Measurements from ENCODE around the gene PAPOLG.
A peak's percentile ranks its signal among the peaks of the same experiment; 100 is the strongest.
"Not testable (repeated sequence)": the region's sequence is repeated elsewhere in the genome, so short reads cannot be mapped to it uniquely, and the experiment has no call there.

Gene PAPOLG

DNA sequence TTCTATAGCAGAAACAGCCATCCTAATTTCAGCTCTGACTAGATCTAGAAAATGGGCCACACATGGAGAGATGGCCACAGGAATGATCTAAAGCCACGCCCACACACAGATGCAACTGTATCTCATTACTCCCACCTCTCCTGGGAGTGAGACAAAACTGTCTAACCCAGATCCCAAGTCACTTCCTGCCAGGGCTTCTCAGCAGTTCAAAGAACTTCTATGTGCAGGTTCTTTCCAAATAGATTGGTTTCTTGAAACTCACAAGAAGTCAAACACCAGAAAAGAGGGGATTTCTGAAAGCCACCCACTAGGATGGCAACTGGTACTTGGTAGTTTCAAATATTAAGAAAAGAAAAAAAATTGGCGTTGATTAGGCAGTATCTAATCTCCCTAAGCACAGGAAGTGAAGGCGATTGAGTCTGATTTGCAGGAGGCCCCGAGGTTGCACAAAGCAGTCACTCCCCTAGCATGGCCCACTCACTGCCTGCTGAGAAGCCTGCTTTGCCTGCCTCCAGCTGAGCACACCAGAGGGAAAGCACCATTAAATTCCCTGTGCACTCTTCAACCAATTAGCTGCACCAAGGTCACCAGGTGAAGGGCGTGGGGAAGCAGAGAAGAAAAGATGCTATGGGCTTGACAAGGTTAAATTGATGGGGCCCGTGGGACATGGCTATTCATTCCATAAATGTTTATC is 51.1 kb downstream of the PAPOLG start:
- Mint-ChIP-seq H3K4me1 (peaks cover 55% of the 10 kb centered on the region), H3K27ac (peak overlapping the region; percentile 93), H3K27me3 (no peaks in the 10 kb centered on the region), H3K4me3 (peak overlapping the region; percentile 53), H3K9me3 (no peaks in the 10 kb centered on the region), H3K36me3 (peaks cover 2% of the 10 kb centered on the region)

DNA sequence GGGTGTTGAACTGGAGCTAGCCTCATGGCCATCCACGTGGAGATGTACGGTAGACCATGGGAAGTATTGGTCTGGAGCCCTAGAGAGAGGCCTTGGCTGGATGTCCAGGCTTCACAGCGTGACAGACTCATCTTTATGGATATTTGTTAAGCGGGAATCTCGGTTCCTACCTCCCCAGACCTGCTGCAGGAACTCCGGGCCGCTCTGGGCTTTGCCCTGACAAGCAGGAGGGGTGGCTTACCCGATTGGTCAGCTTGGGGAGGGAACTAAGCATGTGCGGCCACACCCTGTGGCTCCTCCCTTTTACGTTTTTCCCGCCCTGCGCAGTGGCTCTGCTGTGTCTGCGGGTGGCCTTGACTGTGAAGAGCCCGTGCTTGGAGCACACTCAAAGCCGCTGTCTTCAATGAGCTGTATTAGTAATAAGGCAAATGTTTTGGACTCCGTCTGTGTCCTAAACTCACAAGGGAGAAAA is 52.3 kb downstream of the PAPOLG start:
- no peak overlapping the region for H3K4me3 Mint-ChIP-seq
- no peak overlapping the region for H3K27ac Mint-ChIP-seq
- peaks cover 55% of the 10 kb centered on the region for H3K4me1 Mint-ChIP-seq
- no peaks in the 10 kb centered on the region for H3K27me3 Mint-ChIP-seq
- H3K9me3 Mint-ChIP-seq: no peaks in the 10 kb centered on the region
- peaks cover 2% of the 10 kb centered on the region for H3K36me3 Mint-ChIP-seq

- H3K9me3 Mint-ChIP-seq: no peaks in the 10 kb centered on the region
- no peaks in the 10 kb centered on the region for H3K36me3 Mint-ChIP-seq
- H3K27me3 Mint-ChIP-seq: no peaks in the 10 kb centered on the region
- no peak overlapping the region for H3K4me3 Mint-ChIP-seq
- H3K27ac Mint-ChIP-seq: no peak overlapping the region
- peaks cover 39% of the 10 kb centered on the region for H3K4me1 Mint-ChIP-seq
Measured at GRCh38 chr2:60811491-60812375, 55.7 kb downstream of the PAPOLG start.

GRCh38 chr2:60817191-60817590 is 61.1 kb downstream of the PAPOLG start:
- H3K36me3 Mint-ChIP-seq, H3K27me3 Mint-ChIP-seq, H3K4me3 Mint-ChIP-seq, H3K27ac Mint-ChIP-seq, H3K9me3 Mint-ChIP-seq: not testable (repeated sequence)
- H3K4me1 Mint-ChIP-seq: peaks cover 56% of the 10 kb centered on the region

DNA sequence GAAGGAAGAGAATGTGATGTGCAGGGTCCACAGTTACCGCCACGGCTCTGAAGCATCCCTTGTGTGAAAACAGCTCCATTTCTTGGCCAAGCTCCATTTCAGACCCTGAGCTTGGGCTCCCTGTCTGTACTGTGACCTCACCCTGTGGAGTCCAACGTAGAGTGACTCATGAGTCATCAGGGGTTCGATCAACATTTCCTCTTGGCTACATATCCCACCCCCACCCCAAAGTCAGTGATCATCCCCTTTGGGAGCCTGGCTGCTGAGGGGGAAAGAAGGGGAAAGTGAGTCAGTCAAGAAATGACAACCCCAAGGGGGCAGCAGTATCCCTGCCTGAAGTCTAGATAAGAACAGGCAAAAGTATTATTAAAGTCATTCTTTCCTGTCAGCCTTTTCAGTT is 62.2 kb downstream of the PAPOLG start:
- Mint-ChIP-seq H3K4me3 (peak overlapping the region; percentile 77), H3K9me3 (peaks cover 8% of the 10 kb centered on the region), H3K27ac (peak overlapping the region; percentile 95), H3K4me1 (peaks cover 56% of the 10 kb centered on the region), H3K36me3 (no peaks in the 10 kb centered on the region), H3K27me3 (no peaks in the 10 kb centered on the region)

DNA sequence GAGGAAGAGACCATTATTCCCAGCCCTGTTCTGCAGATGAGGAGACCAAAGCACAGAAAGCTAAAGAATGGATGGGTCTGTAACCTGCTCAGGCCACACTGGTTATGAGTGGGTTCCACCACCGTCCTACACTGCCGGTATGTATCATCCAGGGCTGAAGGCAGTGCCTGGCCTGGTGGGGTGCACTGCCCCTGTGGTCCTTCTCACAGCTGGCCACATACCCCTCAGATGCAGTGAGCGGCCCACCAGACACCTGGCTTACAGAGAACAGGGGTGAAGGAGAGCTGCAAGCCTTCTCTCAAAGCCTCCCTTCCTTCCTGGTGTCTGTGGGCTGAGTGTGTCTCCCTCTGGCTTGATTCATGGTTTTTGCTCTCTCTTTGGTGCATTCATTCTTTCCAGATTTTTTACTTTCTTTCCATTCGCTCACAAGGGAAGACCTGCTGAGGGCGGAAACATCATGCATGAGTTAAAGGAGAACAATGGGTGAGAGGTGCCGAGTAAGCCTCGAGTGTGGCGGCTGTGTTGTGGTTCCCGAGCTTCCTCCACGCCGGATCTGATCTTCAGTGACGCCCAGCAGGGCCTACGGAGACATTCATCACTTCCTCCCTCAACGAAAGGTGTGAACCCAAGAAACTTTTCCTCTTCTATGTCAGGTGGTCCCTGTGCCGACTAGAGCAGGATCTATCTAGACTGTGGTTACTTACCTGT is 63.2 kb downstream of the PAPOLG start:
- Mint-ChIP-seq H3K4me1 (peaks cover 56% of the 10 kb centered on the region), H3K27ac (peak overlapping the region; percentile 95), H3K9me3 (peaks cover 8% of the 10 kb centered on the region)

DNA sequence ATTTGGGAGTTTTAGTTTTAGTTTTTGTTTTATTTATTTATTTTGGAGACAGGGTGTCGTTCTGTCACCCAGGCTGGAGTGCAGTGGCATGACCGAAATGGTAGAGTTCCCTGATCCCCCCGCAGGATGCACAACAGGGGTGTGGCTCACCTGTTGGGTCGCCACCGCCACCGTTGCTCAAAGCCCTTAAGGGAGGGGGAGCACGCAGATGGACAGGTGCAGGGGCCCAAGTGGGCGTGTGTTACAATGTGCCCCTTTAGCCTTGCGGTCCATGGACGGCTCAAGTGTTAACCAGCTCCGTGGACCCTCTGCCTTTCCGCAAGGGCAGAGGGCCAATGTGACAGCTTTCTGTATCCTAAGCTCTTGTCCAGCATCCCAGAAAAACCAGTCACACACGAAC is 63.9 kb downstream of the PAPOLG start:
- H3K27ac Mint-ChIP-seq: peak overlapping the region; percentile 95

More for the DNA sequence above, 63.2 kb downstream of the PAPOLG start:
- H3K27me3 Mint-ChIP-seq: no peaks in the 10 kb centered on the region
- H3K36me3 Mint-ChIP-seq: no peaks in the 10 kb centered on the region
- peak overlapping the region; percentile 77 for H3K4me3 Mint-ChIP-seq

GRCh38 chr2:60820416-60821132 is 64.5 kb downstream of the PAPOLG start:
- Mint-ChIP-seq H3K27me3 (no peaks in the 10 kb centered on the region), H3K27ac (peak overlapping the region; percentile 51), H3K36me3 (no peaks in the 10 kb centered on the region), H3K4me1 (peaks cover 56% of the 10 kb centered on the region), H3K4me3 (peak overlapping the region; percentile 55), H3K9me3 (peaks cover 8% of the 10 kb centered on the region)

More for the DNA sequence above, 63.9 kb downstream of the PAPOLG start:
- H3K36me3 Mint-ChIP-seq: no peaks in the 10 kb centered on the region
- peaks cover 8% of the 10 kb centered on the region for H3K9me3 Mint-ChIP-seq
- H3K4me3 Mint-ChIP-seq: peak overlapping the region; percentile 77
- H3K4me1 Mint-ChIP-seq: peaks cover 56% of the 10 kb centered on the region
- H3K27me3 Mint-ChIP-seq: no peaks in the 10 kb centered on the region

DNA sequence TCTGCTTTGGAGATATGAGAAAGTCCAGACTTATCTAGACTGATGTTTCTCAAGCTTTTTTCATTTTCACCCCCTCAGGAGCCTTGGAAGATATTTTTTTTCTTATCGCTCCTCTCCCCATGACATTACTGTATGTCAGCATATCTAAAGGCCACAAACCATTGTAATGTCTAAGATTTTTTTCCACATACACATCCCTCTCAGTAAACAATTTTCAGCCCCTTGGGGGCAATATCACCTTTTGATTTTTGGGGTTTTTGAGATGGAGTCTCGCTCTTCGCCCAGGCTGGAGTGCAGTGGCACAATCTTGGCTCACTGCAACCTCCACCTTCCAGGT is 65.0 kb downstream of the PAPOLG start:
- Mint-ChIP-seq H3K27ac (no peak overlapping the region), H3K36me3 (no peaks in the 10 kb centered on the region), H3K27me3 (no peaks in the 10 kb centered on the region), H3K9me3 (peaks cover 8% of the 10 kb centered on the region), H3K4me1 (peaks cover 56% of the 10 kb centered on the region), H3K4me3 (peak overlapping the region; percentile 9)

- Mint-ChIP-seq H3K4me1 (peaks cover 55% of the 10 kb centered on the region), H3K9me3 (peaks cover 8% of the 10 kb centered on the region), H3K36me3 (no peaks in the 10 kb centered on the region), H3K4me3 (no peak overlapping the region), H3K27ac (peak overlapping the region; percentile 76), H3K27me3 (no peaks in the 10 kb centered on the region)
Measured at GRCh38 chr2:60821587-60822302, 65.7 kb downstream of the PAPOLG start.

- Mint-ChIP-seq H3K4me3 (no peak overlapping the region), H3K36me3 (no peaks in the 10 kb centered on the region), H3K9me3 (peaks cover 8% of the 10 kb centered on the region), H3K27me3 (no peaks in the 10 kb centered on the region), H3K27ac (no peak overlapping the region), H3K4me1 (peaks cover 49% of the 10 kb centered on the region)
Measured at GRCh38 chr2:60822987-60823386, 66.9 kb downstream of the PAPOLG start.

GRCh38 chr2:60823694-60824305 is 67.7 kb downstream of the PAPOLG start:
- Mint-ChIP-seq H3K9me3 (peaks cover 8% of the 10 kb centered on the region), H3K4me1 (peaks cover 40% of the 10 kb centered on the region), H3K4me3 (no peak overlapping the region), H3K36me3 (no peaks in the 10 kb centered on the region), H3K27ac (no peak overlapping the region), H3K27me3 (no peaks in the 10 kb centered on the region)

- H3K4me3 Mint-ChIP-seq: no peak overlapping the region
- no peaks in the 10 kb centered on the region for H3K27me3 Mint-ChIP-seq
- no peaks in the 10 kb centered on the region for H3K36me3 Mint-ChIP-seq
- H3K4me1 Mint-ChIP-seq: peaks cover 27% of the 10 kb centered on the region
- H3K9me3 Mint-ChIP-seq: no peaks in the 10 kb centered on the region
- no peak overlapping the region for H3K27ac Mint-ChIP-seq
Measured at GRCh38 chr2:60825666-60826065, 69.6 kb downstream of the PAPOLG start.

GRCh38 chr2:60826111-60826510 is 70.0 kb downstream of the PAPOLG start:
- Mint-ChIP-seq H3K27me3 (no peaks in the 10 kb centered on the region), H3K4me1 (peaks cover 23% of the 10 kb centered on the region), H3K9me3 (no peaks in the 10 kb centered on the region), H3K27ac (no peak overlapping the region), H3K4me3 (no peak overlapping the region), H3K36me3 (no peaks in the 10 kb centered on the region)
